ENCODE data around the gene ATOSB.

ATOSB gene

DNA sequence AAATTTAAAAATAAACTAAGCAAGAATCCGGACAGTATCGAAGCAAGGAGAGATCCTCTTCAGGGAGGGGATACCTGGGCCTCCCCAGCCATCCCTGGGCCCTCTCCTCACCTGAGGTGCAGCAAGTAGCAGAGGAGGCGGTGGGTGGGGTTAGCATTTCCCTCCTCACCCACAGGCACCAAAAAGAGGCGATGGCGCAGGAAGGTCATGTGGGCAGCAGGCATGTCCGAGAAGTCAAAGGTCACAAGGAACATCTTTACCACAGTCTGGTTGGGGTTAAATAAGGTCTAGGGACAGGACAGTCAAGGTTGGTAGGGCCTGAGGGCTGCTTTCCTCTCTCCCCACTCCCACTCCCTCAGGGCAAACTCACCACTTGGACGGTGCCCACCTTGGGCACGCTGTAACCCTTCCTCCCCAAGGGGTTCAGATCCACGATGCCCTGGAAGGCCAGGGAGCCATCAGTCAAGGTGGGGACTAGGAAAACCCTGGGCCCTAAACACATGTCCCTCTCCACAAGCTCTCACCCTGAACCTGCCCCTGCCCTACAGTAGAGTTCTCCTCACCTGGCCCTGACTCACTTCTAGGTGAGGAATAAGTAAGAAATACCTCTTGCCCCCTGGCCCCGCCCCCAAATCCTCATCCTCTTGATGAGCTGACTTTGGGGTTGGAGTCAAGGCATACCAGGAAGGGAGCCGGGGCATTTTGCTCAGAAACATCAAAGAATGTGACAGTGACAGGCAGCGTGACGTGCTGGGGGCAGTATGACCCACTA, 9.9 kb downstream of the ATOSB start:
- Histone ChIP-seq H4K20me1 (ENCODE audit: insufficient read depth, low read length, poor library complexity, severe bottlenecking) (peaks cover 2% of the 10 kb centered on the region), H3K9me3 (ENCODE audit: insufficient read depth, low read depth, low read length) (no peaks in the 10 kb centered on the region), H3K9ac (ENCODE audit: low read depth, low read length, poor library complexity, severe bottlenecking) (no peak overlapping the region), H3K4me1 (ENCODE audit: insufficient read depth, low read length, poor library complexity, severe bottlenecking) (peaks cover 29% of the 10 kb centered on the region), H3F3A (ENCODE audit: low read depth) (no peaks in the 10 kb centered on the region), H3K79me2 (ENCODE audit: insufficient read depth, low read length) (peaks cover 23% of the 10 kb centered on the region), H2AFZ (ENCODE audit: low read length) (no peak overlapping the region), H3K36me3 (ENCODE audit: insufficient read depth, low read length) (peaks cover 12% of the 10 kb centered on the region; the same call in 1 of the 2 replicates), H3K9me2 (replicated peaks; ENCODE audit: low read depth, low read length) (no peaks in the 10 kb centered on the region), H3K27me3 (ENCODE audit: insufficient read depth, low read length, poor library complexity, severe bottlenecking) (no peaks in the 10 kb centered on the region), H3K4me3 (ENCODE audit: low read length, poor library complexity, severe bottlenecking) (no peak overlapping the region), H3K4me2 (ENCODE audit: low read depth, low read length, poor library complexity, severe bottlenecking) (no peak overlapping the region)
- TF ChIP-seq EZH2phosphoT487 (IDR thresholded peaks at IDR 0.05; ENCODE audit: borderline replicate concordance) (no peak), CTCF (conservative IDR thresholded peaks at IDR 0.05; ENCODE audit: low read length) (no peak)

GRCh38 chr9:35105126-35105525, 10.5 kb downstream of the ATOSB start:
- H3F3A ChIP-seq (ENCODE audit: low read depth), result no peaks in the 10 kb centered on the region
- H3K9ac ChIP-seq (ENCODE audit: low read depth, low read length, poor library complexity, severe bottlenecking), result no peak overlapping the region
- H3K27me3 ChIP-seq (ENCODE audit: insufficient read depth, low read length, poor library complexity, severe bottlenecking), result no peaks in the 10 kb centered on the region
- H3K4me2 ChIP-seq (ENCODE audit: low read depth, low read length, poor library complexity, severe bottlenecking), result no peak overlapping the region
- TF ChIP-seq CTCF (conservative IDR thresholded peaks at IDR 0.05; ENCODE audit: low read length), result no peak
- TF ChIP-seq EZH2phosphoT487 (IDR thresholded peaks at IDR 0.05; ENCODE audit: borderline replicate concordance), result no peak
- no peaks in the 10 kb centered on the region for H4K20me1 ChIP-seq (ENCODE audit: insufficient read depth, low read length, poor library complexity, severe bottlenecking)
- H3K9me2 ChIP-seq (replicated peaks; ENCODE audit: low read depth, low read length), result no peaks in the 10 kb centered on the region
- no peak overlapping the region for H3K4me3 ChIP-seq (ENCODE audit: low read length, poor library complexity, severe bottlenecking)
- H2AFZ ChIP-seq (ENCODE audit: low read length), result no peak overlapping the region
- H3K36me3 ChIP-seq (ENCODE audit: insufficient read depth, low read length), result peaks cover 12% of the 10 kb centered on the region; the same call in 1 of the 2 replicates
- peaks cover 21% of the 10 kb centered on the region for H3K79me2 ChIP-seq (ENCODE audit: insufficient read depth, low read length)
- no peaks in the 10 kb centered on the region for H3K9me3 ChIP-seq (ENCODE audit: insufficient read depth, low read depth, low read length)
- peaks cover 22% of the 10 kb centered on the region for H3K4me1 ChIP-seq (ENCODE audit: insufficient read depth, low read length, poor library complexity, severe bottlenecking)

GRCh38 chr9:35104586-35104985, 11.1 kb downstream of the ATOSB start:
- H3K4me2 ChIP-seq (ENCODE audit: low read depth, low read length, poor library complexity, severe bottlenecking), result no peak overlapping the region
- peaks cover 22% of the 10 kb centered on the region for H3K4me1 ChIP-seq (ENCODE audit: insufficient read depth, low read length, poor library complexity, severe bottlenecking)
- peaks cover 12% of the 10 kb centered on the region; the same call in 1 of the 2 replicates for H3K36me3 ChIP-seq (ENCODE audit: insufficient read depth, low read length)
- no peak overlapping the region for H3K4me3 ChIP-seq (ENCODE audit: low read length, poor library complexity, severe bottlenecking)
- no peak overlapping the region for H2AFZ ChIP-seq (ENCODE audit: low read length)
- H3K27me3 ChIP-seq (ENCODE audit: insufficient read depth, low read length, poor library complexity, severe bottlenecking), result no peaks in the 10 kb centered on the region
- H3K9me2 ChIP-seq (replicated peaks; ENCODE audit: low read depth, low read length), result no peaks in the 10 kb centered on the region
- H3K9ac ChIP-seq (ENCODE audit: low read depth, low read length, poor library complexity, severe bottlenecking), result no peak overlapping the region
- peaks cover 21% of the 10 kb centered on the region for H3K79me2 ChIP-seq (ENCODE audit: insufficient read depth, low read length)
- TF ChIP-seq EZH2phosphoT487 (IDR thresholded peaks at IDR 0.05; ENCODE audit: borderline replicate concordance) (no peak), CTCF (conservative IDR thresholded peaks at IDR 0.05; ENCODE audit: low read length) (no peak)
- no peaks in the 10 kb centered on the region for H3K9me3 ChIP-seq (ENCODE audit: insufficient read depth, low read depth, low read length)
- H4K20me1 ChIP-seq (ENCODE audit: insufficient read depth, low read length, poor library complexity, severe bottlenecking), result no peaks in the 10 kb centered on the region
- H3F3A ChIP-seq (ENCODE audit: low read depth), result 0 out of 2 replicates have a peak, but pooled peaks cover 4% of the 10 kb centered on the region

All from Loucy (cell line).